ENCODE data around the gene EZH2.

The EZH2 gene

GRCh38 chr7:148888300-148888699, 4.2 kb upstream of the EZH2 start:
- H3K27ac ChIP-seq = no peak overlapping the region
- CTCF ChIA-PET = interaction anchor here (0.6 kb wide), 1 partner anchor 79 kb away, joined by 3 read pairs; no protein-coding TSS in a partner anchor
- TF ChIP-seq CTCF (conservative IDR thresholded peaks at IDR 0.05; ENCODE audit: low read depth) = no peak
- no peak for DNase-seq (ENCODE audit: low spot score)
- POLR2A ChIA-PET (ENCODE audit: low non-redundant PET) = no interaction called here

- no peak for TF ChIP-seq CTCF (conservative IDR thresholded peaks at IDR 0.05; ENCODE audit: low read depth)
- POLR2A ChIA-PET (ENCODE audit: low non-redundant PET) = interaction anchor here (0.6 kb wide), 1 partner anchor 253 kb away, joined by 3 read pairs; no protein-coding TSS in a partner anchor
- H3K27ac ChIP-seq = no peak overlapping the region
- DNase-seq (ENCODE audit: low spot score) = no peak
- CTCF ChIA-PET = no interaction called here
These were observed 2.8 kb upstream of the EZH2 start for GRCh38 chr7:148886844-148887243.

- no peak for TF ChIP-seq CTCF (conservative IDR thresholded peaks at IDR 0.05; ENCODE audit: low read depth)
- DNase-seq (ENCODE audit: low spot score) = peak; percentile 99
- ChIA-PET CTCF (interaction anchor here (0.6 kb wide), 2 partner anchors 12 to 454 kb away, joined by 3 read pairs; no protein-coding TSS in a partner anchor), POLR2A (ENCODE audit: low non-redundant PET) (no interaction called here)
- H3K27ac ChIP-seq = peak overlapping the region; percentile 95
These were observed 370 bp upstream of the EZH2 start for GRCh38 chr7:148884299-148885022.

- peak overlapping the region; percentile 95 for H3K27ac ChIP-seq
- TF ChIP-seq CTCF (conservative IDR thresholded peaks at IDR 0.05; ENCODE audit: low read depth) = no peak
- ChIA-PET CTCF (interaction anchor here (0.6 kb wide), 1 partner anchor 11 kb away, joined by 3 read pairs; no protein-coding TSS in a partner anchor), POLR2A (ENCODE audit: low non-redundant PET) (no interaction called here)
- peak; percentile 13 for DNase-seq (ENCODE audit: low spot score)
These were observed 634 bp downstream of the EZH2 start for GRCh38 chr7:148883266-148884048.

- ChIA-PET POLR2A (ENCODE audit: low non-redundant PET) (no interaction called here), CTCF (no interaction called here)
- DNase-seq (ENCODE audit: low spot score) = no peak
- peak overlapping the region; percentile 95 for H3K27ac ChIP-seq
- TF ChIP-seq CTCF (conservative IDR thresholded peaks at IDR 0.05; ENCODE audit: low read depth) = no peak
These were observed 1.2 kb downstream of the EZH2 start for GRCh38 chr7:148882841-148883265.

GRCh38 chr7:148882192-148882591, 1.9 kb downstream of the EZH2 start:
- ChIA-PET CTCF (no interaction called here), POLR2A (ENCODE audit: low non-redundant PET) (no interaction called here)
- no peak for TF ChIP-seq CTCF (conservative IDR thresholded peaks at IDR 0.05; ENCODE audit: low read depth)
- no peak overlapping the region for H3K27ac ChIP-seq
- no peak for DNase-seq (ENCODE audit: low spot score)

Data from RWPE1 (cell line).